G401.6 (cell line): ENCODE results near the gene ARHGAP26.

Source experiments
- FAIRE-seq: peaks from 2 replicates; lab custom pipeline; 2012; peaks lifted over from hg19 to GRCh38; lab: Jason Lieb, UNC

The ARHGAP26 gene

DNA sequence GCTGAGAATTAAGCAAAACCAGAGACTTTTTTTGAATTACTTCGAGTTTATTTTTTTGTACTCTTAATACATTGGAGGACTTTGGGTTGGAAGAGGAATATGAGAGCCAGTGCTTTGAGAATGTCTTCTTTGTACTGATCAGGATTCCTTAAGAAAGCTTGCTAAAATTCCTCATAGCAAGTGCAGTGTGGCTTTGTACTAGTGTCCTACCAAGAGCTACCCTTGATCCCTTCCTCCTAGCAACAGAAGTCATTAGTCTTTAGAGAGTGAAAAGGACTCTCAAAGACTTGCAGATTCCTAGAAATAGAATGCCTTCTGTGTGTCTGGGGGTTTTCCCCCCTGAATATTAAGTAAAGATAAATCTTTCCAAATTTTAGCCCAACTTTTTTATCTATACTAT is 276.1 kb downstream of the ARHGAP26 start:
- no peak for FAIRE-seq

DNA sequence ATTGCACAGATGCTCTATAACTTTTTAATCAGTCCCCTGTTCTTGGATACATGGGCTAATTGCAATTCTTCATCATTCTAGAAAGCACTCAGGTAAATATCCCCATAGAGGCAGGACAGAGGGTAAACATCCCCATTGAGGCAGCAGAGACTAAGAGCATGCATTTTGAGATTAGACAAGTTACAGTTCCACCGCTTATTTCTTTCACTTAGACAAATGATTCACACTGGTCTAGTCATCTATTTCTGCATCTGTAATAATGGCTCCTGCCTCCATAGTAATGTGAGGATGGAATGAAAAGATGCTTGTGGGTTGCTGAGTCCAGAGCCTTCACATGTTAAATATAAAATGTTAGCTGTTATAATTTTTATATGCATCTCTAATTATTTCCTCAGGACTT is 276.9 kb downstream of the ARHGAP26 start:
- FAIRE-seq: no peak

- FAIRE-seq: no peak
These were observed 280.0 kb downstream of the ARHGAP26 start for GRCh38 chr5:143050183-143050582.

GRCh38 chr5:143051244-143052058 is 281.3 kb downstream of the ARHGAP26 start:
- no peak for FAIRE-seq

DNA sequence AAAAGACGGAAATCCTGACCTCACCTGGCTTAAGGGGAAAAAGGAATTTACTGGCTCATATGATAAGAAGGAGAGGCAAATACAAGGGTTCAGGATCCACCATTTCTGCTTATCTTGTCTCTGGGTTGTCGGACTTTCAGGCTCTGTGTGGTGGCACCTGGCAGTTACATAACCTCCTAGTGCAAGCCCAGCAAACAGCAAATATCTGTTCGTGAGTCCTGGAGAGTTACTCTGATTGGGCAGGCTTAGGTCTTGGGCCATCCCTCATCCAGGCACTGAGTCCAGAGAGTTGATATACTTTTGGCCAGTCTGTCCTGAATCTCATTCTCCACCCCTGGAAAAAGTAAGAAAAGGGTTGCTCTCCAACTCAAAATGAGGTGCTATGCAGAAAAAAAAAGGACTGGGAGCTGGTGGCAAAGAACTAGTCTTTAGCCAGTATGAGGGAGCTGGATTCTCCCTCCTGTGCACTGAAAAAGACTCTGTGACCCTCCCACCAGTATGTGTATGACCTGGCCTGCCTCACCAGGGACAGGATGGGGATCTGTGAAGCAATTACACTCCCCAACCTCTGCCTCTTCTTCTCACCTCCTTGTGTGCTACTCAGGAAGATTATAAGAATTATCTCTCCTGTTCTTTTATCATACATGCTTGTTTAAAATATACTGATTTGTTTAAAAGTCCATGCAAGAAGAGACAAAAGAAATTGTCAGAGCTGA is 282.9 kb downstream of the ARHGAP26 start:
- no peak for FAIRE-seq

DNA sequence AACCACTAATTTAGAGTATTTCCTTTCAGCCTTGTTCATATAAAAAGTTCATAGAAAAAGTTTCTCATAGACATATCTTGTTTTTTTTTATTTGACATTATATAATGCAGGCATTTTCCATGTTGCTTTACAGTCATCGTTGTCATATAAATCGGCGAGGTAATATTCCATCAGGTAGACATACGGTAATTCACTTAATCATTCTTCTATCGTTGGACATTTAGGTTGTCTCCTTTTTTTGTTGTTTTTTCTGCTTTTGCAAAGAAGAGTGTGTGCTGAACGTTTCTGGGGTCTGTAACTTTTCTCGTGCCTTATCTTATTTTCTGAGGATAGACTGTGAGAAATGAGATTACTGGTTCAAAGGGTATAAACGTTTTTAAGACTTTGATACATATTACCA is 283.6 kb downstream of the ARHGAP26 start:
- FAIRE-seq: no peak

DNA sequence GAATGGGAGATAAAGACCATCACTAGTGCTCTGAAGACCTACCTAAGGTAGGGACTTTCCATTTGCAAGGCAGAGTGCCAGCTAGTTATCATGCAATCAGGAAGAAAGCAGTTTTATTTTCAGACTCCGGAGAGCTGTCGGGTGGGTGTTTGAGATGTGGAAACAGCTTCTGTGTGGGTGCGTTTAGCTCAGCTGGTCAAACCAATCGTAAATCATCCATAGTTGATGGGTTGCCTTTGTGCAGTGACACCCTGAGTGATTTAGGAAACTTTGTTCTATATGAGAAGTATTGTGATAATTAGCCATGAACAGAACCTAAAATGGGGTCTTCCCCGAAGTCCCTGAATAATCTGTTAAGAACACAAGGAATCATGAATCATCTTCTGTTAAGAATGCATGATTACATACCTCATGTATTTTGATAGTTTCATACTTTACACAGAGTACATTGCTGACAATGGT is 284.3 kb downstream of the ARHGAP26 start:
- no peak for FAIRE-seq

- no peak for FAIRE-seq
These were observed 285.6 kb downstream of the ARHGAP26 start for GRCh38 chr5:143055596-143056338.

- FAIRE-seq: no peak
These were observed 286.1 kb downstream of the ARHGAP26 start for GRCh38 chr5:143056339-143056704.

DNA sequence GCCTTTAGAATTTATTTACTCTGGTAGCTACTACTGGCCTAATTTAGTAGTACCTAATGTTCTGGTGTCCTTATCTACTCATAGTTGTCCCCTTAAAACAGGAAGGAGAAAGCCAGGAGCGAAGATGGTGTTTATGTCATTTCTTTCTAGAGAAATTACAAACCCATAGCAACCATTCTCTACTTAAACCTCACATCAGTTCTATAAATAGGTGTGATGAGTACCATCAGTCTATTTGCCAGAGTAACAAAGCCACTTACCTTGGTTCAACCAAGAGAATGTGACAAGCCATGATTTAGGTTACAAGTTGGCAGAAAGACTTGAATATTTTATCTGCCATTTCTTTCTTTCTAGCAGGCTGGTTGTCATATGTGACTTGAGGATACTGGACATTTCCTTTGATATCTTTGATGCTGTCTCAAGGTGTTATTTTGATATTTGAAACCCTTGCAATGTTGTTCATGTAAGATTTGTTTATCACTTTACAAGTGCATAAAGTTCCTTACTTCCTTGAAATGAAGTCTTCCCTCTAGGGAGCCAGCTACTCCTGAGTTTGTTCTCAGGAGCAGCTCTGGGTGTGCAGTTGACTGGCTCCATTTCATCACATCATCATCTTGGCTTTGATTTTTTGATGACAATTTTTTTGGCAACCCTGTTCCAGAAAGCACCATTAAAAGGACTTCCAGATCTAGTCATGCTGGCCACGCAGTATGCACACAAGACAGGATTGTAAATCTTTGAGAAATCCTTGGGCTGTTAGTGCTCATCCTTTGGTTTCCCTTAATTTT is 286.8 kb downstream of the ARHGAP26 start:
- FAIRE-seq: no peak

GRCh38 chr5:143057580-143057999 is 287.4 kb downstream of the ARHGAP26 start:
- FAIRE-seq: no peak

GRCh38 chr5:143059355-143059754 is 289.2 kb downstream of the ARHGAP26 start:
- FAIRE-seq: no peak

GRCh38 chr5:143059976-143060765 is 290.0 kb downstream of the ARHGAP26 start:
- FAIRE-seq: no peak

DNA sequence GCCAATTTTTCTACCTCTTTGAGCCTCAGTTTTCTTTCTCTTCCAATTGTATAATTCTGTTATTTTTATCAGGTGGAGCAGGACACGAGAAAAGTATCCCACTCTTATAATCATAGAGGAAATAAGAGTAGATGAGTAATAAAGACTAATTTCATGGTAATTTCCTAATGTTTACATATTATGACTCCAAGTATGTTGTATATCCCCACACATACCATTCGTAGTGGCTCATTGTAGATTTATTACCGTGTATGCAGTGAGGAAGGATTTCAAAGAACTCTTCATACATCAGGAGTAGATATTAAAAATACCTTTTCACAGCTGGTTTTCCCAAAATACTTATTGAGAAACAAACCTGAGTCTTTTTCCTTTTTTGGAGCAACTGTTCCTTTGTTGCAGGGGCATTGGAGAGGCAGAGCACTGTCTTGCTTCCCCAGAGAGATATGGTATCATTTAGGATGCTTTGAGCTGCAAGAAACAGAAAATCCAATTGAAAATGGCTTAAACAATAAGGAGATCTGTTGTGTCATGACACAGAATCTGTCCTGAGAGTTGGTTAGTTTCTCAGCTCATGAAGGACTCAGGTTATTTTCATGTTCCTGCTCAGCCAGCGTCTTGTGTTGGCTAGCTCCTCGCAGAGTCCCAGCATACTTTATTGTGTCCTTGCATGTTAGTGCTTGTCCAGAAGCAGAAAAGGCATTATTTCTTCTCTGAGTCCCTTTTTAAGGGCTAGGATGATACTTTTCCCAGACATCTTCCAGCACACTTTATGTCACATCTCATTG is 291.2 kb downstream of the ARHGAP26 start:
- no peak for FAIRE-seq

DNA sequence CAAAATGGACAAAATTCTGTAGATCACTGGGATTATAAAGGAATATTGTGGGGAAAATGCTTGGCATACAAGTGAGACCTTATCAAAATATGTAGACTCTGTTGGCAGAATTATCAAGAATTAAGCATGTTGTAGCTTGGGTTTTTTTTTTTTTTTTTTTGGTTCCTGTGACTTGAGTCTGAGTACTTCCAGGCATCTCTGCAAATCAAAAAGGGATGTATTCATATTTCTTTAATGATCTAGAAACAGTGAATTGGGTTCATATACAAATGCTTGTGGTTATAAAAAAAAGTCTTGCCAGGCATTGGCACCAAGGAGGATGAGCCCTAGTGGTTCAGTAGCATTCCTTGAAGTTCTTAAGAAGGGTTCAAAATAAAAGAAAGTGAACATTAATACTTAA is 292.2 kb downstream of the ARHGAP26 start:
- FAIRE-seq: no peak

DNA sequence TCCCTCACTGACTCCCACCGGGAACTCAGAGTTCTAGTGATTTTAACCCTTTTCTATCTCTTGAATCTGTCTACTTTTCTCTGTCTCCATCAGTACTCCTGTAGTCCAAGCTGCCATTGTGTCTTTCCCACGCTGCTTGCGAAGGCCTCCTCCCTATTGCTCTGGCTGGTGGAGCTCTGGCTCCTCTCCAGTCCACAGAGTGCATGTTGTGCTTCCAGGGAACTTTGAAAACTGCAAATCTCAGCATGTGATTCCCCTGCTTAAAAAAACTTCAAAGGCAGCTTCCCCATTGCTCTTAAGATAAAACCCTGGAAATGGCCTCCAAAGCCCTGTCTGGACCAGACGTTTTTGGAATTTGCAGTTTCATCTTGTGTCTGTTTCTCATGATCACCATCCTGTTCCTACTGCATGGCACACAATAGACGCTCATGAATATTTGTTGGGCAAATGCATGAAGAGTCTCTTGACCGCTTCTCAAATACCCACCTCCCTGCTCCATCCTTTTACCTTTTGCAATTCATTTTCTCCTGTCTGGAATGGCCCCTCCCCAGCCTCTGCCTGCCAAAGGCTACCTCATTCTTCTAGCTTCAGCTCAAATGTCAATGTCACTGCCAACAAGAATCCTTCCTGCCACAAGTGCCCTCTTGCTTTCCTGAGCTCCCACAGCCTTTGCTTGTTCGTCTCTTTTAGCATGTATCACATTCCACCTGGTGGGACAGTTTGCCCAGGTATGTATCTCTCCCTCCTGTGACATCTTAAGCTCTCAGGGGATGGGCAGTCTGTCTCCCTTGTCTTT is 293.2 kb downstream of the ARHGAP26 start:
- no peak for FAIRE-seq

DNA sequence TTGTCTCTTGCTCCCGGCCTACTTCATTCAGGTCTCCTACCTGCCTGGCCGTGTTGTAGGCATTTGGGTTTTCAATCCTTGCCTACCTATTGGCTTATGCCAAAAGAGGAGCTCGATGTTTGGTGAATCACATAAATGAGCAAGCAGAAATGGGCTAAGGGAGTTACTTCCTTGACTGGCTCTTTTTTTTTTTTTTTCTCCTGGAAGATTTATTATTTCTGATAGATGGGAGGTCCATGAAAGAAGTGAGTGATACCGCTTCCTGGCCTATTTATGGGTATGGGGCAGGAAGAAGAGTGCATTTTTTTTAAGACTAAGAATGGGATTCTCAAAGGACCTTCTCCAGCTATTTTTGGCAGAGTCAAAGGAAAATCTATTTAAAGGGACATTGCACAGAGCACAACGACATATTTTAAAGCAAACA is 294.1 kb downstream of the ARHGAP26 start:
- no peak for FAIRE-seq

- no peak for FAIRE-seq
These were observed 294.5 kb downstream of the ARHGAP26 start for GRCh38 chr5:143064676-143065075.

DNA sequence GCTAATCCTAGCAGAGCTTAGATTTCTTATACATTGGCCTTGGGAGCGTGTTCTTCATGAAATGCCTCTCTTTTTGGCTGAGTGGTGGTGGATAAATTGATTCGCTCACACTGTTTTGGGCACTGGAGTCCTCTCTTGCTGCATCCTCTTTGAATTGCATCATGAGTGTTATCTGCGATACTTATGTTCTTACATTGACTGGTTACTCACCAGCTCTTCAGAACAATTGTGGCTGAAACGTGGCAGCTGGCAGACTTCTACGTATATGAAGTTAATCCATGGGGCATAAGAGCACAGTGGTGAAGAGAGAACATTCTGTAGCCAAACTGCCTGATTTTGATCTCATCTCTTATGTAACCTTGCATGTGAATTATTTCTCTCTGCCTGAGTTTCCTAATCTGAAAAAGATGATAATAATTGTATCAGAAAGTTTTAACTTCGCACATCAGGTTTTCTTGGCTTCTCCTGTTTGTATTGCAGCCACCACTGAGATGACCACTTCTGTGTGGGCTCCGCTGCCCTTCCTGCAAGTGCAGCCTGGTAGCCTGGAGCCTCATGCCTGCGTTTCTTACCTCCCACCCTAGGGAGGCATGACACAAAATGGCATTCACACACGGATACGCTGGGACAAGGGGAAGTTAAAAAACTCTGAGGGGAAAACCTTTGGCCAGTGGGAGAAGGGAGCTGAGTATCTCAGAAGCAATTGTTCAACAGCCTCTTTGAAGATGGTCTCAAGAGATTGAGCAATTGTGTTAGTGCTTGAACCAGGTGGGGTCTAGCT is 295.2 kb downstream of the ARHGAP26 start:
- FAIRE-seq: no peak
